ENCODE results near the gene SLC16A1.

SLC16A1 gene

DNA sequence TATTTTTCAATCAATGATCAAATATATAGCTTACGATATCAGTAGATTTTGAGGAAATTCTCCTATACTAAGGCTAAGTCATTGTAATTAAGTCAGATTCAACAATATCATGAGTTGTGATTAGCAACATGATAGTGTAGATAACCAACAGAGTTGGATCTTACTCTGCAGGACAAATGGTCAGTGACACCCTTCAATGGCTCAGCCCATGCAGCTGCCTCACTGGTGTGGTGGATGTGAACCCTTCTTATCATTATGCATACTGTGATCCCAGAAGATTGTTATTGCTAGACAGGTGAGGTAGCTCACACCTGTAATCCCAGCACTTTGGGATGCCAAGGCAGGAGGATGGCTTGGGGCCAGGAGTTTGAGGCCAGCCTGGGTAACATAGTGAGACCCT lies 5.6 kb downstream of the SLC16A1 start:
- H3K4me1 ChIP-seq = peaks cover 3% of the 10 kb centered on the region
- peaks cover 36% of the 10 kb centered on the region for H3K36me3 ChIP-seq
- no peaks in the 10 kb centered on the region for H3K27me3 ChIP-seq
- DNase-seq = no peak
- H3K9me3 ChIP-seq = no peaks in the 10 kb centered on the region
- H3K4me3 ChIP-seq (ENCODE audit: low read depth, low read length) = no peak overlapping the region
- TF ChIP-seq, protein P1, sequence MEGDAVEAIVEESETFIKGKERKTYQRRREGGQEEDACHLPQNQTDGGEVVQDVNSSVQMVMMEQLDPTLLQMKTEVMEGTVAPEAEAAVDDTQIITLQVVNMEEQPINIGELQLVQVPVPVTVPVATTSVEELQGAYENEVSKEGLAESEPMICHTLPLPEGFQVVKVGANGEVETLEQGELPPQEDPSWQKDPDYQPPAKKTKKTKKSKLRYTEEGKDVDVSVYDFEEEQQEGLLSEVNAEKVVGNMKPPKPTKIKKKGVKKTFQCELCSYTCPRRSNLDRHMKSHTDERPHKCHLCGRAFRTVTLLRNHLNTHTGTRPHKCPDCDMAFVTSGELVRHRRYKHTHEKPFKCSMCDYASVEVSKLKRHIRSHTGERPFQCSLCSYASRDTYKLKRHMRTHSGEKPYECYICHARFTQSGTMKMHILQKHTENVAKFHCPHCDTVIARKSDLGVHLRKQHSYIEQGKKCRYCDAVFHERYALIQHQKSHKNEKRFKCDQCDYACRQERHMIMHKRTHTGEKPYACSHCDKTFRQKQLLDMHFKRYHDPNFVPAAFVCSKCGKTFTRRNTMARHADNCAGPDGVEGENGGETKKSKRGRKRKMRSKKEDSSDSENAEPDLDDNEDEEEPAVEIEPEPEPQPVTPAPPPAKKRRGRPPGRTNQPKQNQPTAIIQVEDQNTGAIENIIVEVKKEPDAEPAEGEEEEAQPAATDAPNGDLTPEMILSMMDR (IDR thresholded peaks at IDR 0.05; ENCODE audit: low read depth, low read length) = no peak

DNA sequence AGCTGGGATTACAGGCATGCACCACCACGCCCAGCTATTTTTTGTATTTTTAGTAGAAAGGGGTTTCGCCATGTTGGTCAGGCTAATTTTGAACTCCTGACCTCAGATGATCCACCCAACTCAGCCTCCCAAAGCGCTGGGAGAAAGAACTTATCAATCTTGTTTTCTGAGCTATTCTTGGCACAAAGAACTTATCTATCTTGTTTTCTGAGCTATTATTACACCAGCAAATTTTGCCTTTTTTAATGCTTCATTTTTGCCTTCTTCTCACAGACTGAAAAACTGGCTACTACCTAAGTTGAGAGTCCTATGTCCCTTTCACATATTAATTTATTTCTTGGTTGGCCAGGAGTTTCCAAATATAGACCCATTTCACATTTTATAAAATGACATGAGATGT lies 9.3 kb downstream of the SLC16A1 start:
- Histone ChIP-seq H3K4me1 (no peaks in the 10 kb centered on the region), H3K4me3 (ENCODE audit: low read depth, low read length) (no peak overlapping the region), H3K27me3 (no peaks in the 10 kb centered on the region), H3K9me3 (no peaks in the 10 kb centered on the region), H3K36me3 (peaks cover 48% of the 10 kb centered on the region)
- DNase-seq = no peak
- TF ChIP-seq, protein P1 (IDR thresholded peaks at IDR 0.05; ENCODE audit: low read depth, low read length) = no peak

DNA sequence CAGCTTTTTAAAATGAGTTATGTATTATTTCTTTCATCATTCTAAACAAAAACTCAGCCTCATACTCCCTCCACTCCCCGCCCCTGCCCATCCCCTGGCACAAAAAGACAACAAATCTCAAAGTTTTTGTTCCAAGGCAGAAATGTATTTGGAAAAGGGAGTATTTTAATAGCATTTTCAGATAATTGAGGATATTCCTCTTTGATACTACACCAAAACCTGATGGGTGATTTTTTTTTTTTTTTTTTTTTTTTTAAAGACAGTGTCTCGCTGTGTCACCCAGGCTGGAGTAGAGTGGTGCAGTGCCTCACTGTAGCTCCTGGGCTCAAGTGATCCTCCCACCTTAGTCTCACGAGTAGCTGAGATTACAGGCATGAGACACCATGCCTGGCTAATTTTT lies 16.2 kb downstream of the SLC16A1 start:
- peaks cover 27% of the 10 kb centered on the region for H3K36me3 ChIP-seq
- no peak overlapping the region for H3K4me3 ChIP-seq (ENCODE audit: low read depth, low read length)
- no peak for DNase-seq
- H3K4me1 ChIP-seq = peaks cover 4% of the 10 kb centered on the region; the same call in 1 of the 2 replicates
- H3K27me3 ChIP-seq = no peaks in the 10 kb centered on the region
- TF ChIP-seq, protein P1 (IDR thresholded peaks at IDR 0.05; ENCODE audit: low read depth, low read length) = no peak
- H3K9me3 ChIP-seq = no peaks in the 10 kb centered on the region

DNA sequence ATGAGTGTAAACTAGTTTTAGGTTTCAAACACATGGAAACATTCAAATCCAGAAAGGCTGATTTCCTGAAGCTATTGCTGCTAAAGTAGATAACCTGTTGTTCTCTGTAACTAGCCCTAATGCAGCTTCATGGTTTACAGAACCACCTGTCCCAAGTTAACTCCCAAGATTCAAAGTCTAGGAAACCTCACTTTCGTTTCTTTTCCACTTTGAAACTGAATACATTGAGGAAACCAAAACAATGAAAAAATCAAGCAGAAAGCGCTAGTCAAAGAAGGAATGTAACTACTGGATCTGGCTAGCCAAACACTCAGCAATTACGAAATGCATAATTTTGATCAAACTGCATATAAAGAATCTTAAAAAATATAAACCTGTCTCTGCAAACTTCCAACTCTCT lies 17.8 kb downstream of the SLC16A1 start:
- Histone ChIP-seq H3K36me3 (peaks cover 18% of the 10 kb centered on the region), H3K4me1 (peaks cover 9% of the 10 kb centered on the region), H3K4me3 (ENCODE audit: low read depth, low read length) (no peak overlapping the region), H3K9me3 (no peaks in the 10 kb centered on the region), H3K27me3 (no peaks in the 10 kb centered on the region)
- TF ChIP-seq, protein P1 (IDR thresholded peaks at IDR 0.05; ENCODE audit: low read depth, low read length) = no peak
- DNase-seq = no peak

DNA sequence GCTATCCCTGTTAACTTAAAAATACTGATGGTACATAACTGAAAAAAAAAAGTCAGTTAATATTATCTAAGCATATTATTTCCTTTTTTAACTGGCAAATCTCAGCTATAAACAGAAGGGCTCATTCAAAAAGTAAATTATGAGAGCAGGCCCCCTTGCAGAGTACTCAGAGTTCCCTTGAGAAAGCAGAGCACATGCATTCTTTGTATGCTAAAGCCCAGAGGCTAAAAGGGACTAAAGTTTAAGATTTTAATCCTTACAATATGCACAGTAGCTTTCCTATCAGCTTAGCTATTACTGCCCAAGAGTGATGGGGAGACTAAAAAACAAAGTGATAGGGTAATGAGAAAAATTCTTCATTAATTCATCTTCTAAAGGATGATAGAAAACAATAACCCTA lies 18.5 kb downstream of the SLC16A1 start:
- no peak for DNase-seq
- TF ChIP-seq, protein P1 (IDR thresholded peaks at IDR 0.05; ENCODE audit: low read depth, low read length) = no peak
- H3K27me3 ChIP-seq = no peaks in the 10 kb centered on the region
- peaks cover 12% of the 10 kb centered on the region for H3K36me3 ChIP-seq
- no peak overlapping the region for H3K4me3 ChIP-seq (ENCODE audit: low read depth, low read length)
- H3K4me1 ChIP-seq = peaks cover 9% of the 10 kb centered on the region
- no peaks in the 10 kb centered on the region for H3K9me3 ChIP-seq

DNA sequence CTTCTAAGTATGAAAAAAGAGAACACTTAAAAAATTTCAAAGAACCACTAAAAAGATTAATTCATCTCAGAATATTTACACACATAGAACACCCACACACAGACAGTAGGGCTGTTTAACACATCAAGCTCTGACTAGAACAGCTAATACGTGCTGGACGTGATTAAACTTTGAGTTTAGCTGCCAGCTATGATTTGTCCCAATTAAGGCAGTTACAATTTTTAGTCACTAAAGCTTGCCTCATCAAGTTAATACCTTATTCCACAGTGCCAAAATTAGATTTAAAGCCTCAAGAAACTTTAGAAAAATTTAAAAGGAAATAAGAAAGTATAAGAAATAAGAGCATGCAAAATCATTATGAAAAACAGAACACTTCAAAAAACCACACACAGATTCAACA lies 18.9 kb downstream of the SLC16A1 start:
- DNase-seq = no peak
- H3K4me3 ChIP-seq (ENCODE audit: low read depth, low read length) = no peak overlapping the region
- H3K9me3 ChIP-seq = no peaks in the 10 kb centered on the region
- H3K4me1 ChIP-seq = peaks cover 9% of the 10 kb centered on the region
- no peaks in the 10 kb centered on the region for H3K27me3 ChIP-seq
- TF ChIP-seq, protein P1 (IDR thresholded peaks at IDR 0.05; ENCODE audit: low read depth, low read length) = no peak
- H3K36me3 ChIP-seq = peaks cover 15% of the 10 kb centered on the region

Measured in BE2C (cell line).